Medulla oblongata (tissue), 1 donor: ENCODE data around the gene COA3.

Experiments used
- DNase-seq: peaks from one replicate; pipeline ENCODE4 v3.0.0-alpha.2; 2015; ENCODE audit errors: extremely low spot score

Gene COA3

DNA sequence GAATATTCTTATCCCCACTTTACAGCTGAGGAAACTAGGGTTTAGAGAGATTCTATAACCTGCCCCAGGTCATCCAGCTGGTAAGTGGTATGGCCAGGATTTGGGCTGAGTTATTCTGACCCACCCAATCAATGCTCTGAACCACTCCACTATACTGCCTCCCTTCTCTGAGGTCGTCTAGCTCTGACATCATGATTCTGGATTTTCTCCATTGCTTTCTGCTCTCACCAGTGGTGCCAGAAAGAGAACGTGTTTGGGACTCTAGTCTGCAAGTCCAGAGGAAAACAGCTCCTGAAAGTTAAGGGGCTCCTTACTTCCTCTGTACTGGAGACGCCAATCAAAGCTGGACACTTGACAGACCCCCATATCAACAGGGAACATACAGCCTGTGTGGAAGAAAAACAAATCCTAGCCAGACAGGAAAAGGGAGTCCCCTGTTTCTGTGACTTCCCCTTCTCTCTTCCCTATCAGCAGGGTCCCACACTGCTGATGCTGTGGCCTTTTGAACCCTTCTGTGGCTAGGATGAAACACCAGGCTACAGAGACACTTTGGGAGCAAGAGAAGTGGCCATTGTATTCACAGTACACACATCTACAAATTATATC is 47.7 kb downstream of the COA3 start:
- DNase-seq = no peak

DNA sequence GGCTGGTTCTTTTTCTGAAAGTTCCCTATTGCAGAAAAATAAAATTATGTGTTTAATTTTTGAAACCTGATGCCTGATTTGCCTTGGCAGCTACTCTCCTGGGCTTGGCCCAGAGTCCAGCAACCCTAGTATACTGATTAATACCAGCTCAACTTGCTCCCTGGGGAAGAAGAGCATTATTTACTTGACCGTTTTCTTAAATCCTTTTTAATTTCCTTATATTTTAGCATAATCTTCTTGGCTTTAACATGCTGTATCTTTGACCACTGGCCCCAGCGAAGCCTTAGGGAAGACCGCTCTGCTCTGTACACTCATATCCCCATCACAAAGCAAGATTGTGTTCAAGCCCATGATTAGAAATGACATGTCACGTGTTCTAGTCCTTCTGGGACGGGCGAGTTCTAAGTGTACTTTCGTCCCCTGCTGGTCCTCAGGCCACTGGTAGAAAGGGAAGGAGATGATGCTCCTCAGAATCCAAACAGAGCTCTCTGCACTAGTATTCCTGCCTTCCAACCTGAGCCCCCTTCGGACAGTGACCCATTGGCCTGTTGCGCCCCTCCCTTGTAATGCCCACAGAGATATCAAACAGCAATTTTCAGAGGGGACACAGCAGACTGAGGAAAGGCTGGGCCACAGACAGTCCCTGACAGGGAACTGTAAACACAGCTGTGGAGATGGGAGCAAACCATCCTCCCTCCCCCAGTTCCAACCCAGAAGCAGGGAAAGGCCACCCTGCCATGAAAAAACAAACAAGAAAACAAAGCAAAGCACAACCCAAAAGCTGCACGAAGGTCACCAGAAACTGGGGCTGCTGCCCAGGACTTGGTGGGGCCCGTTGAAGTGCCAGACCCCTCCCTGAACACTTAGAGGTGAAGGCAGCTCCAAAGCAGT is 49.4 kb downstream of the COA3 start:
- DNase-seq = no peak

DNA sequence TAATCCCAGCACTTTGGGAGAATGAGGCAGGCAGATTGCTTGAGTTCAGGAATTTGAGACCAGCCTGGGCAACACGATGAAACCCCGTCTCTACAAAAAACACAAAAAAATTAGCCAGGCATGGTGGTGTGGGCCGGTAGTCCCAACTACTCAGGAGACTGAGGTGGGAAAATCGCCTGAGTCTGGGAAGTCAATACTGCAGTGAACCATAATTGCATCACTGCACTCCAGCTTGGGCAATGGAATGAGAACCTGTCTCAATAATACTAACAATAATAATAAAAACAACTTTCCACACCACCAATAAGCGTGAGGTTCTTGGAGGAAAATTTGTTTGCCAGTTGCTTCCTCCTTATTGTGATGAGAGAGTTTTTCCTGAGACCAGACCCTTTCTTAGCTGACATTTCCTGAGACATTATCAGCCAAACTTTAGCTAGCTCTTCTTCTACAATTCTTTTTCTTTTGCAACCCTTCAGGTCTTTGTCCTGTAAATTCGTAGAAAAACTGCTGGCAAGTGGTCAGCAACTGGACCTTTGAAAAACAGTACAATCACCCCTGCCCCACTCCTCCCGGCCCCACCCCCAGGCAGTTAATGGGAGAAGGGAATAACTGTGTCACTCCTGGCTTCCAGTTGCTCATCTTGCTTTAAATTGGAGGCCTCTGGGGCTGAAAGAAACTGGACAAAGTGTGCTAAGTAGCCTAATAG is 50.1 kb downstream of the COA3 start:
- DNase-seq = no peak
